ENCODE data around the gene GPX6. TPM values are rescaled to one million over a fixed set of nuclear protein-coding genes. Genes with fewer than 3 reads are reported as not detected.
"Not testable (repeated sequence)": the region's sequence is repeated elsewhere in the genome, so short reads cannot be mapped to it uniquely, and the experiment has no call there.

GPX6 gene, protein sequence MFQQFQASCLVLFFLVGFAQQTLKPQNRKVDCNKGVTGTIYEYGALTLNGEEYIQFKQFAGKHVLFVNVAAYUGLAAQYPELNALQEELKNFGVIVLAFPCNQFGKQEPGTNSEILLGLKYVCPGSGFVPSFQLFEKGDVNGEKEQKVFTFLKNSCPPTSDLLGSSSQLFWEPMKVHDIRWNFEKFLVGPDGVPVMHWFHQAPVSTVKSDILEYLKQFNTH
- total RNA-seq: not detected

- Histone ChIP-seq H3K27ac (ENCODE audit: low read depth, low read length) (no peak within 1 kb of the TSS), H3K36me3 (ENCODE audit: control insufficient read depth in 3 of 3, insufficient read depth in 3 of 3, low read length in 3 of 3) (no peaks in the 10 kb centered on the region), H3K4me1 (ENCODE audit: control insufficient read depth in 3 of 3, insufficient read depth in 3 of 3, low read length in 3 of 3) (no peaks in the 10 kb centered on the region), H3K9ac (ENCODE audit: low read depth in 1 of 3, low read length in 3 of 3) (no peak within 1 kb of the TSS), H3K27me3 (ENCODE audit: control insufficient read depth in 3 of 3, insufficient read depth in 3 of 3, low read length in 3 of 3) (peaks cover 0 to 3% (median 0%) of the 10 kb centered on the region in 3 donors), H3K4me3 (ENCODE audit: low read length in 3 of 3) (no peak within 1 kb of the TSS), H3K9me3 (ENCODE audit: control insufficient read depth in 3 of 3, low read length in 3 of 3) (no peaks in the 10 kb centered on the region)
These were observed at the start of gene GPX6 for GRCh38 chr6:28515676-28516075. Gene GPX6 (minus strand): TSS chr6:28515793. CDS start chr6:28515743, 50 bp downstream.

DNA sequence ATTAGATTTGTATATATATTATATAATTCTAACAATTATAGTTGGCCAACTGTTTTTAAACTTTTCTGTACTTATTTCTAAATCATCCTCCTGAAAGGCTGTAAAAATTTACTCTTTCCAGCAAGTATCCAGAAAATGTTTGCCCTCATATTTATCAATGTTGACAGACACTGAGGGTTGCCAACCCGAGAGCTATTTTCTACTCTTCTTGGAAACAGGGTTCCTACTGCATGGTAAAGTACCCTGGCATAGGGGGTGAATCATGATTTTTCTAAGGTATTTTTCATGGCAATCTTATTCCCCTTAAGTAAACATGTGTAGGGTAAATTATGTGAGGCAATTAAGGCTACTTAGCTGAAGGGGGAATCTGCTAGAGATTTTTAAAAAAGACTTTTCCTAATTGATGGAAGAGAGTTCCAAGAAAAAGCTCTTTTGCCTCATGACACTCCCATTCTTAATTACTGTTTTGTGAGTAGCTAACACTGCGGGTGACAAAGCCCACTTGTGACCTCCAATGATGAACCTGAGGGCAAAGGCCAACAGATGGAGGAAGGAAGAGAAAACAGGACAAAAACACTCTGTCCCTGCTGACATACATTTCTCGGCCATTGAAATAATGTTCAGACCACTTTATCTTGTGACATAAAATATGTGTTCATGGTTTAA, 48.0 kb upstream of the GPX6 start:
- Histone ChIP-seq H3K4me1 (ENCODE audit: control insufficient read depth in 3 of 3, insufficient read depth in 3 of 3, low read length in 3 of 3) (no peaks in the 10 kb centered on the region), H3K9me3 (ENCODE audit: control insufficient read depth in 3 of 3, low read length in 3 of 3) (no peaks in the 10 kb centered on the region), H3K27me3 (ENCODE audit: control insufficient read depth in 3 of 3, insufficient read depth in 3 of 3, low read length in 3 of 3) (peaks cover 0 to 6% (median 0%) of the 10 kb centered on the region in 3 donors), H3K9ac (ENCODE audit: low read depth in 1 of 3, low read length in 3 of 3) (no peak overlapping the region), H3K36me3 (ENCODE audit: control insufficient read depth in 3 of 3, insufficient read depth in 3 of 3, low read length in 3 of 3) (no peaks in the 10 kb centered on the region), H3K4me3 (ENCODE audit: low read length in 3 of 3) (no peak overlapping the region), H3K27ac (ENCODE audit: low read depth, low read length) (no peak overlapping the region)

DNA sequence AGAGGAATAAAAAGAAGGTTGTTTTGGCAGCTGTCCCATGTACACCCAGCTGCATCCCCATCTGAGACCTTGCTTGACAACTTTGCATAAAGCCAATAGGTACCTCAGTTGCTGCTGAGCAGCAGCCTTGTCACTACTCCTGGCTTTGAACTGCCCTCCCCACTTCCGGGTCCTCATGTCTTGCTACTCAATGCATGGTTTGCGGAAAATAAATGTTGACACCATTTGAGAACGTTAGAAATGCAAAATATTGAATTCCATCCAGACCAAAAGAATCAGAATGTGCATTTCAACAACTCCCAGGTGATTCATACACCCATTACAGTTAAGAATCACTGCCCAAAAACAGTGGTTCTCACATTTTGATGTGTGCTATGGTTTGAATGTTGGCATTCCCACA, 43.0 kb upstream of the GPX6 start:
- H3K27me3 ChIP-seq (ENCODE audit: control insufficient read depth in 3 of 3, insufficient read depth in 3 of 3, low read length in 3 of 3): peaks cover 0 to 8% (median 5%) of the 10 kb centered on the region in 3 donors

GRCh38 chr6:28555136-28555535, 39.5 kb upstream of the GPX6 start:
- H3K27me3 ChIP-seq (ENCODE audit: control insufficient read depth in 3 of 3, insufficient read depth in 3 of 3, low read length in 3 of 3): peaks cover 0 to 8% (median 5%) of the 10 kb centered on the region in 3 donors
- H3K27ac ChIP-seq (ENCODE audit: low read depth, low read length): no peak overlapping the region
- no peaks in the 10 kb centered on the region for H3K36me3 ChIP-seq (ENCODE audit: control insufficient read depth in 3 of 3, insufficient read depth in 3 of 3, low read length in 3 of 3)
- no peak overlapping the region for H3K9ac ChIP-seq (ENCODE audit: low read depth in 1 of 3, low read length in 3 of 3)
- no peaks in the 10 kb centered on the region for H3K9me3 ChIP-seq (ENCODE audit: control insufficient read depth in 3 of 3, low read length in 3 of 3)
- no peaks in the 10 kb centered on the region for H3K4me1 ChIP-seq (ENCODE audit: control insufficient read depth in 3 of 3, insufficient read depth in 3 of 3, low read length in 3 of 3)
- H3K4me3 ChIP-seq (ENCODE audit: low read length in 3 of 3): no peak overlapping the region

More for the DNA sequence above, 43.0 kb upstream of the GPX6 start:
- H3K9me3 ChIP-seq (ENCODE audit: control insufficient read depth in 3 of 3, low read length in 3 of 3): no peaks in the 10 kb centered on the region
- no peak overlapping the region for H3K27ac ChIP-seq (ENCODE audit: low read depth, low read length)
- no peak overlapping the region for H3K9ac ChIP-seq (ENCODE audit: low read depth in 1 of 3, low read length in 3 of 3)
- no peaks in the 10 kb centered on the region for H3K4me1 ChIP-seq (ENCODE audit: control insufficient read depth in 3 of 3, insufficient read depth in 3 of 3, low read length in 3 of 3)
- H3K36me3 ChIP-seq (ENCODE audit: control insufficient read depth in 3 of 3, insufficient read depth in 3 of 3, low read length in 3 of 3): no peaks in the 10 kb centered on the region
- H3K4me3 ChIP-seq (ENCODE audit: low read length in 3 of 3): no peak overlapping the region

- Histone ChIP-seq H3K4me3 (ENCODE audit: low read length in 3 of 3) (no peak overlapping the region), H3K9me3 (ENCODE audit: control insufficient read depth in 3 of 3, low read length in 3 of 3) (no peaks in the 10 kb centered on the region), H3K9ac (ENCODE audit: low read depth in 1 of 3, low read length in 3 of 3) (no peak overlapping the region), H3K4me1 (ENCODE audit: control insufficient read depth in 3 of 3, insufficient read depth in 3 of 3, low read length in 3 of 3) (no peaks in the 10 kb centered on the region), H3K36me3 (ENCODE audit: control insufficient read depth in 3 of 3, insufficient read depth in 3 of 3, low read length in 3 of 3) (no peaks in the 10 kb centered on the region), H3K27me3 (ENCODE audit: control insufficient read depth in 3 of 3, insufficient read depth in 3 of 3, low read length in 3 of 3) (peaks cover 0 to 8% (median 5%) of the 10 kb centered on the region in 3 donors), H3K27ac (ENCODE audit: low read depth, low read length) (no peak overlapping the region)
These were observed 38.6 kb upstream of the GPX6 start for GRCh38 chr6:28553986-28554881.

GRCh38 chr6:28553384-28553985, 37.9 kb upstream of the GPX6 start:
- Histone ChIP-seq H3K36me3 (ENCODE audit: control insufficient read depth in 3 of 3, insufficient read depth in 3 of 3, low read length in 3 of 3) (no peaks in the 10 kb centered on the region), H3K9me3 (ENCODE audit: control insufficient read depth in 3 of 3, low read length in 3 of 3) (no peaks in the 10 kb centered on the region), H3K4me3 (ENCODE audit: low read length in 3 of 3) (no peak overlapping the region), H3K27me3 (ENCODE audit: control insufficient read depth in 3 of 3, insufficient read depth in 3 of 3, low read length in 3 of 3) (peaks cover 0 to 8% (median 5%) of the 10 kb centered on the region in 3 donors), H3K4me1 (ENCODE audit: control insufficient read depth in 3 of 3, insufficient read depth in 3 of 3, low read length in 3 of 3) (no peaks in the 10 kb centered on the region), H3K27ac (ENCODE audit: low read depth, low read length) (no peak overlapping the region), H3K9ac (ENCODE audit: low read depth in 1 of 3, low read length in 3 of 3) (no peak overlapping the region)

DNA sequence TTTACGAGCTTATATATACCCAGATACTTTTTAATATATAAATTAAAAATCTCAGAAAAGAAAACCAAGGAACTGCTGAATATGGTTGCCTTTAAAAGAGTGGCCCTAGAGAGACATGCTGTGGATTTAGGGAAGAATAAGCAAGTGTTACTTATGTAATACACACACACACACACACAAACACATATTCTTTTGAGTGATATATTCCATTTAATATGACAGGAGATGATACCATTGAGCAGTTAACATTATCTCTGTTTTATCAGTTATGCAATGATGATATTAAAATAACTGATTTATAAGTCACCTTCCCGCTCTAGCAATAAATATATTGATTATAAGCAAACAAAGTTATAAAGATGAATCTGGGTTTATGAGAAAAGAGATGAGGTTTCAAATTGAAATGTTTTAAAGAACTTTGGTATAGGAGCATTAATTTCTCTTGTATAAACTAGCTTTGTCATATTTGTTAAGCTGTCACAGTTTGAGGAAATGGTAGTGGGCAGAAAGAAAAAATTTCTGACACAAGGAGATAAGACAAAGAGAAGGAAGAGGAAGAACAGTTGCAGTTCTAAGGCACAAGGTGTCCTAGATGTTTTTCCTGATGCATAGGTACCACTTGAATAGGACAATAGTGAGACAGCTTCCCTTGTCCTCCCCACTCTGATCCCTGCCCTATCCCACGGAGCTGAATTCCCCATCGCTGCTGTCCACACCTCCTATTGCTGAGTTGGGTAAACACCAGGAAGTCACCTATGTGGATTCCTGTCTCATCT, 36.5 kb upstream of the GPX6 start:
- H3K4me1 ChIP-seq (ENCODE audit: control insufficient read depth in 3 of 3, insufficient read depth in 3 of 3, low read length in 3 of 3): no peaks in the 10 kb centered on the region
- no peak overlapping the region for H3K27ac ChIP-seq (ENCODE audit: low read depth, low read length)
- no peaks in the 10 kb centered on the region for H3K36me3 ChIP-seq (ENCODE audit: control insufficient read depth in 3 of 3, insufficient read depth in 3 of 3, low read length in 3 of 3)
- no peaks in the 10 kb centered on the region for H3K9me3 ChIP-seq (ENCODE audit: control insufficient read depth in 3 of 3, low read length in 3 of 3)
- peaks cover 0 to 8% (median 5%) of the 10 kb centered on the region in 3 donors for H3K27me3 ChIP-seq (ENCODE audit: control insufficient read depth in 3 of 3, insufficient read depth in 3 of 3, low read length in 3 of 3)
- no peak overlapping the region for H3K4me3 ChIP-seq (ENCODE audit: low read length in 3 of 3)
- H3K9ac ChIP-seq (ENCODE audit: low read depth in 1 of 3, low read length in 3 of 3): no peak overlapping the region

DNA sequence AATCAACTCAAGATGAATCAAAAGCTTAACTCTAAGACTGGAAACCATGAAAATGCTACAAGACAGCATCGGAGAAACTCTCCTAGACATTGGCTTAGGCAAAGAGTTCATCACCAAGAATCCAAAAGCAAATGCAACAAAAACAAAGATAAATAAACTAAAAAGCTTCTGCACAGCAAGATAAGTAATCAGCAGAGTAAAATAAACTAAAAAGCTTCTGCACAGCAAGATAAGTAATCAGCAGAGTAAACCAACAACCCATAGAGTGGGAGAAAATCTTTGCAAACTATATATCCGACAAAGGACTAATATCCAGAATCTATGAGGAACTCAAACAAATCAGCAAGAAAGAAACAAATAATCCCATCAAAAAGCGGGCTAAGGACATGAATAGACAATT, 31.4 kb upstream of the GPX6 start:
- not testable (repeated sequence) for H3K36me3 ChIP-seq (ENCODE audit: control insufficient read depth in 3 of 3, insufficient read depth in 3 of 3, low read length in 3 of 3); H3K9me3 ChIP-seq (ENCODE audit: control insufficient read depth in 3 of 3, low read length in 3 of 3); H3K27ac ChIP-seq (ENCODE audit: low read depth, low read length); H3K4me1 ChIP-seq (ENCODE audit: control insufficient read depth in 3 of 3, insufficient read depth in 3 of 3, low read length in 3 of 3); H3K4me3 ChIP-seq (ENCODE audit: low read length in 3 of 3); H3K9ac ChIP-seq (ENCODE audit: low read depth in 1 of 3, low read length in 3 of 3)
- peaks cover 0 to 13% (median 4%) of the 10 kb centered on the region in 3 donors for H3K27me3 ChIP-seq (ENCODE audit: control insufficient read depth in 3 of 3, insufficient read depth in 3 of 3, low read length in 3 of 3)

GRCh38 chr6:28545955-28546354, 30.4 kb upstream of the GPX6 start:
- no peaks in the 10 kb centered on the region for H3K4me1 ChIP-seq (ENCODE audit: control insufficient read depth in 3 of 3, insufficient read depth in 3 of 3, low read length in 3 of 3)
- no peak overlapping the region for H3K27ac ChIP-seq (ENCODE audit: low read depth, low read length)
- H3K27me3 ChIP-seq (ENCODE audit: control insufficient read depth in 3 of 3, insufficient read depth in 3 of 3, low read length in 3 of 3): peaks cover 0 to 13% (median 4%) of the 10 kb centered on the region in 3 donors
- H3K36me3 ChIP-seq (ENCODE audit: control insufficient read depth in 3 of 3, insufficient read depth in 3 of 3, low read length in 3 of 3): no peaks in the 10 kb centered on the region
- H3K9me3 ChIP-seq (ENCODE audit: control insufficient read depth in 3 of 3, low read length in 3 of 3): no peaks in the 10 kb centered on the region
- H3K4me3 ChIP-seq (ENCODE audit: low read length in 3 of 3): no peak overlapping the region
- H3K9ac ChIP-seq (ENCODE audit: low read depth in 1 of 3, low read length in 3 of 3): no peak overlapping the region
